Activated CD4-positive, alpha-beta memory T cell treated with anti-CD3 and anti-CD28 coated beads, Interleukin-2, amount 10 ng/mL, durations not matched to agents 7 days and 5 days (primary cell): ENCODE data around the gene FREM2. TPM values are rescaled to one million over a fixed set of nuclear protein-coding genes. Genes with fewer than 3 reads are reported as not detected.

Experiments used
- CTCF ChIA-PET: fragments of 350-600 bp; sonication (Branson Sonifier 250); formaldehyde crosslinking; loops from one replicate; lab custom pipeline; 2021; ENCODE audit warnings: antibody characterized with exemption, inconsistent platforms; lab: Charles Lee
- POLR2A ChIA-PET: fragments of 350-600 bp; sonication (Branson Sonifier 250); formaldehyde crosslinking; loops from one replicate; lab custom pipeline; 2021; ENCODE audit warnings: antibody characterized with exemption; lab: Charles Lee
- DNase-seq: peaks from one replicate; pipeline ENCODE4 v3.0.0-alpha.2; 2020
- H3K27ac Mint-ChIP-seq: one replicate; pipeline ENCODE4 v1.8.0; 2021; ENCODE audit warnings: mild to moderate bottlenecking, mixed read lengths
- H3K27me3 Mint-ChIP-seq: one replicate; pipeline ENCODE4 v1.8.0; 2021; ENCODE audit warnings: mixed read lengths
- H3K36me3 Mint-ChIP-seq: one replicate; pipeline ENCODE4 v1.8.0; 2021; ENCODE audit warnings: low read depth, mixed read lengths
- H3K4me1 Mint-ChIP-seq: one replicate; pipeline ENCODE4 v1.8.0; 2021; ENCODE audit warnings: mixed read lengths
- H3K4me3 Mint-ChIP-seq: one replicate; pipeline ENCODE4 v1.8.0; 2021; ENCODE audit warnings: mild to moderate bottlenecking, mixed read lengths
- H3K9me3 Mint-ChIP-seq: one replicate; pipeline ENCODE4 v1.8.0; 2021; ENCODE audit warnings: mixed read lengths
- total RNA-seq, 2 experiments: library from RNA; stranded (reverse); gene quantifications; one replicate each; pipeline ENCODE4 v1.2.3, GENCODE V29; 2021

Gene FREM2
- total RNA-seq, 2 experiments from 2014 or later, result not detected

DNA sequence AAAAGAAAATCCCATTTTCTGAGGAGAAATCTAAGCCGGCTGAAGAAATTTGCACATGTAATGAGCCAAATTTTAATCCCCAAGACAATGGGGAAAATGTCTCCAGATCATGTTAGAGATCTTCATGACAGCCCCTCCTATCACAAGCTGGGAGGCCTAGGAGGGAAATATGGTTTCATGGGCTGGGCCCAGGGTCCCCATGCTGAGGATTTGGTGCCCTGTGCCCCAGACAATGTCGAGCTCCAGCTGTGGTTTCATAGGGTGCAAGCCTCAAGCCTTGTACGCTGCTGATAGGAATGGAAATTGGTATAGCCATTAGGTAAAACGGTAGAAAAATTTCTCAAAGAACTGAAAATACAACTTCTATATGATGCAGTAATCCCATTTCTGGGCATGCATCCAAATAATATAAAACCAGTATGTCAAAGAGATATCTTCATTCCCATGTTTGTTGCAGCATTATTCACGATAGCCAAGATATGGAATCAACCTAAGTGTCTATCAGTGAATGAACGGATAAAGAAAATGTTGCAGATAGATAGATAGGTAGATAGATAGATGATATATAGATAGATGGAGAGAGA lies 19.3 kb upstream of the FREM2 start:
- no peaks in the 10 kb centered on the region for H3K27me3 Mint-ChIP-seq
- POLR2A ChIA-PET, result no interaction called here

GRCh38 chr13:38669234-38669964 lies 17.5 kb upstream of the FREM2 start:
- Mint-ChIP-seq H3K4me1 (no peaks in the 10 kb centered on the region), H3K9me3 (no peaks in the 10 kb centered on the region), H3K4me3 (no peak overlapping the region), H3K27ac (no peak overlapping the region), H3K36me3 (no peaks in the 10 kb centered on the region), H3K27me3 (no peaks in the 10 kb centered on the region)
- ChIA-PET CTCF (no interaction called here), POLR2A (no interaction called here)
- DNase-seq, result no peak

More for the DNA sequence above, 19.3 kb upstream of the FREM2 start:
- no peaks in the 10 kb centered on the region for H3K36me3 Mint-ChIP-seq
- no peaks in the 10 kb centered on the region for H3K9me3 Mint-ChIP-seq
- CTCF ChIA-PET, result no interaction called here
- no peaks in the 10 kb centered on the region for H3K4me1 Mint-ChIP-seq
- H3K27ac Mint-ChIP-seq, result no peak overlapping the region
- DNase-seq, result no peak
- H3K4me3 Mint-ChIP-seq, result no peak overlapping the region

DNA sequence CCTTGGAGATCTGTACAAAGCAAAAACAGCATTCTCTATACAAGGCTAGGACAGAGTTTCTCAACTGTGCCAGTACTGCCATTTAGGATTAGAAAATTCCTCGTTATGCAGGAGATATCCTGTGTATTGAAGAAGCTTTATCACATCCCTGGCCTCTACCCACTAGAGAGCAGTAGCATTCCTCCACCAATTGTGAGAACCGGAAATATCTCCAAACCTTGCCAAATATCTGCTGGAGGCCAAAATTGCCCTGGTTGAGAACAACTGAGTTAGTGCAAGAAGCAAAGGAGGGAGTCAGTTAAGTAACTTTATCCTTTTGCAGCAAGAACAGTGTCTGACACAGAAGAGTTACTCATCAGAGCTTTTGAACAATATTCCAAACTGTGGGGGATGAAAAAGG lies 16.2 kb upstream of the FREM2 start:
- Mint-ChIP-seq H3K4me3 (no peak overlapping the region), H3K4me1 (no peaks in the 10 kb centered on the region), H3K27me3 (no peaks in the 10 kb centered on the region), H3K9me3 (no peaks in the 10 kb centered on the region), H3K36me3 (no peaks in the 10 kb centered on the region), H3K27ac (no peak overlapping the region)
- ChIA-PET CTCF (no interaction called here), POLR2A (no interaction called here)
- DNase-seq, result no peak

DNA sequence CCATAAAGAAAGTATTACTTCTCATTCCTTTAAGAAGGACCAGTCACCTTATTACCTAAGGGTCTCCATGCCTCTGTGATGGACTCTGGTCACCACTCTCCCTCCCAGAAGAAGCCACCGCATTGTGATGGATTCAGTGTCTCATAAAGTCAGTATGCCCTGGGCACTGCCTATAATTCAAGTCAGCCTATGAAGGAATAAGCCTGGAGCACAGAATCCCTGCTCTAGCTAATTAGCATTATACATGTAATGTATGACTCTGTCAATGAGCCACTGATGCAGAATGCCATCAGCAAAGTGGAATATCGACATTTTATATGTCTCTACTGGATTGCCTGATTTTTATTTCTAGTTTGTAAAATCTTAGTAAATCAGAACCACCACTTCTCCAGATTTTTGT lies 14.9 kb upstream of the FREM2 start:
- no peak overlapping the region for H3K27ac Mint-ChIP-seq

DNA sequence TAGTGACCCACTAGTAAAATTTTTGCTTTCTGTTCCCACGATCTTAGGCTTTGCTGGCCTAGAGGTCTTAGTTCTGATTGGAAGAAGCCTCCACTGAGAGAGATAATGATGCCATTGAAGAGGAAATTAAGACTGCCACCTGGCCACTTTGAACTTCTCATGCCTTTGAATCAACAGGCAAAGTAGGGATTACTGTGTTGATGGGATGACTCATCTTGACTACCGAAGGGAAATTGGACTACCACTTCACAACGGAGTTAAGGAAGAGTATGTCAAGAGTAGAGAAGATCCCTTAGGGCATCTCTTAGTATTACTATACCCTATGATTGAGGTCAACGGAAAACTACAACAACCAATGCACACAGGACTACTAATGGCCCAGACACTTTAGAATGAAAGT lies 12.7 kb upstream of the FREM2 start:
- no peak for DNase-seq
- ChIA-PET CTCF (interaction anchor here (0.6 kb wide), 1 partner anchor 350 kb away, joined by 5 read pairs; no protein-coding TSS in a partner anchor), POLR2A (no interaction called here)
- Mint-ChIP-seq H3K4me3 (no peak overlapping the region), H3K9me3 (no peaks in the 10 kb centered on the region), H3K27me3 (no peaks in the 10 kb centered on the region), H3K4me1 (no peaks in the 10 kb centered on the region), H3K27ac (no peak overlapping the region), H3K36me3 (no peaks in the 10 kb centered on the region)

More for the DNA sequence above, 14.9 kb upstream of the FREM2 start:
- H3K4me1 Mint-ChIP-seq, result no peaks in the 10 kb centered on the region
- H3K36me3 Mint-ChIP-seq, result no peaks in the 10 kb centered on the region
- no peaks in the 10 kb centered on the region for H3K27me3 Mint-ChIP-seq
- ChIA-PET CTCF (no interaction called here), POLR2A (no interaction called here)
- no peaks in the 10 kb centered on the region for H3K9me3 Mint-ChIP-seq
- H3K4me3 Mint-ChIP-seq, result no peak overlapping the region
- DNase-seq, result no peak

DNA sequence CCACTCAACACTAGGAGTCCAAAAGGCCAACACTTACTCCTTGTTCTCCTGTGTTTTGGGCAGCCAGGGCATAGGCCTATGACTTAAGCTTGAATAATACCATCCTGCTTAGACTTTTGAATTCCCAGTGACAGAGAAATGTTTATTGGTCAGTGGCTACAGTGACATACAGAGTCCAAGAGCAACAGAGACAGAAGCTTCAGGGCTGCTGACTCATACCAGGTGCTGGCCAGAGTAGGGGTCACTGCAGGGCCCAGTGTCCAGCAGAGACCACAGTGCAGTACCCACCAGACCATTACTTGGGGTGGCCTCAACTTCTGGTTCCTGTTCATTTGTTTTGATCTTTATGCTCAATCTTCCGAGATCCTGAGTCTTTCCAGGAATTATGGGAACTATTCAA lies 6.0 kb upstream of the FREM2 start:
- H3K9me3 Mint-ChIP-seq, result no peaks in the 10 kb centered on the region
- no peak overlapping the region for H3K4me3 Mint-ChIP-seq
- POLR2A ChIA-PET, result no interaction called here
- H3K36me3 Mint-ChIP-seq, result no peaks in the 10 kb centered on the region
- no peak for DNase-seq
- H3K27me3 Mint-ChIP-seq, result peaks cover 6% of the 10 kb centered on the region
- CTCF ChIA-PET, result no interaction called here
- H3K4me1 Mint-ChIP-seq, result no peaks in the 10 kb centered on the region
- H3K27ac Mint-ChIP-seq, result no peak overlapping the region

GRCh38 chr13:38684714-38685113 lies 2.2 kb upstream of the FREM2 start:
- Mint-ChIP-seq H3K4me1 (no peaks in the 10 kb centered on the region), H3K36me3 (no peaks in the 10 kb centered on the region), H3K9me3 (no peaks in the 10 kb centered on the region), H3K27me3 (peaks cover 12% of the 10 kb centered on the region), H3K4me3 (no peak overlapping the region), H3K27ac (no peak overlapping the region)
- POLR2A ChIA-PET, result no interaction called here
- DNase-seq, result no peak
- CTCF ChIA-PET, result no interaction called here

GRCh38 chr13:38685431-38685830 lies 1.4 kb upstream of the FREM2 start:
- no peaks in the 10 kb centered on the region for H3K9me3 Mint-ChIP-seq
- no peak overlapping the region for H3K27ac Mint-ChIP-seq
- ChIA-PET CTCF (interaction anchor here (0.9 kb wide), 1 partner anchor 187 kb away, joined by 3 read pairs; no protein-coding TSS in a partner anchor), POLR2A (no interaction called here)
- no peaks in the 10 kb centered on the region for H3K4me1 Mint-ChIP-seq
- no peak overlapping the region for H3K4me3 Mint-ChIP-seq
- no peaks in the 10 kb centered on the region for H3K36me3 Mint-ChIP-seq
- no peak for DNase-seq
- H3K27me3 Mint-ChIP-seq, result peaks cover 12% of the 10 kb centered on the region

DNA sequence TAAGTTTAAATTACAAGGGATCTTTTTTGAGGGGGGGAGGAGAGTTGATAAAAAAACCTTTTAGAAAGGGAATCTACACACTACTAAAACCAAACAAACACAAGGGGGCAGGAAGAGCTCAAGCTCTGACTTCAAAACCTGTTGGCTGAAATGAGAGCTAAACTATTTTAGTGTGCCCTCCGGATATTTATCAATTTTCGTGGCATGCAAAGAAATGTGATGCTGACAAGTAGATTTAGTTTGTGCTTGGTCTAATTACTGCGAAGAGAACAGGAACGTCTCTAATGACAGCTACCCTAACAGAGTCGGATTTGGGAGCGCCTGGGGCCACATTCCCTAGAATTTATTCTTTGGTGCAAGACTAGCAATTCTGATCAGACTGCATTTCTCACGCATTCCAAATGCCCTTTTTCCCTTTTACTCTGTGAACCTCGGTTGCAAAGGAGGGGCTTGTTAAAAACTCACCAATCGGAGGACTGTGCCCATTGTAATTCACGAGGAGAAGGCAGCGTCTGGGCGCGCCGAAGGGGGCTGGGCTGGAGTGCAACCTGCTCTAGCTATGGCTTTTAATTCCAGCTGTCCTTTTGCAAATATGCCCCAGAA lies 802 bp upstream of the FREM2 start:
- Mint-ChIP-seq H3K9me3 (no peaks in the 10 kb centered on the region), H3K4me1 (no peaks in the 10 kb centered on the region), H3K36me3 (no peaks in the 10 kb centered on the region), H3K27ac (no peak overlapping the region), H3K4me3 (no peak overlapping the region), H3K27me3 (peaks cover 12% of the 10 kb centered on the region)
- CTCF ChIA-PET, result interaction anchor here (0.7 to 0.9 kb wide), 2 partner anchors 186 to 229 kb away, joined by 3 read pairs; no protein-coding TSS in a partner anchor
- DNase-seq, result no peak
- POLR2A ChIA-PET, result no interaction called here

DNA sequence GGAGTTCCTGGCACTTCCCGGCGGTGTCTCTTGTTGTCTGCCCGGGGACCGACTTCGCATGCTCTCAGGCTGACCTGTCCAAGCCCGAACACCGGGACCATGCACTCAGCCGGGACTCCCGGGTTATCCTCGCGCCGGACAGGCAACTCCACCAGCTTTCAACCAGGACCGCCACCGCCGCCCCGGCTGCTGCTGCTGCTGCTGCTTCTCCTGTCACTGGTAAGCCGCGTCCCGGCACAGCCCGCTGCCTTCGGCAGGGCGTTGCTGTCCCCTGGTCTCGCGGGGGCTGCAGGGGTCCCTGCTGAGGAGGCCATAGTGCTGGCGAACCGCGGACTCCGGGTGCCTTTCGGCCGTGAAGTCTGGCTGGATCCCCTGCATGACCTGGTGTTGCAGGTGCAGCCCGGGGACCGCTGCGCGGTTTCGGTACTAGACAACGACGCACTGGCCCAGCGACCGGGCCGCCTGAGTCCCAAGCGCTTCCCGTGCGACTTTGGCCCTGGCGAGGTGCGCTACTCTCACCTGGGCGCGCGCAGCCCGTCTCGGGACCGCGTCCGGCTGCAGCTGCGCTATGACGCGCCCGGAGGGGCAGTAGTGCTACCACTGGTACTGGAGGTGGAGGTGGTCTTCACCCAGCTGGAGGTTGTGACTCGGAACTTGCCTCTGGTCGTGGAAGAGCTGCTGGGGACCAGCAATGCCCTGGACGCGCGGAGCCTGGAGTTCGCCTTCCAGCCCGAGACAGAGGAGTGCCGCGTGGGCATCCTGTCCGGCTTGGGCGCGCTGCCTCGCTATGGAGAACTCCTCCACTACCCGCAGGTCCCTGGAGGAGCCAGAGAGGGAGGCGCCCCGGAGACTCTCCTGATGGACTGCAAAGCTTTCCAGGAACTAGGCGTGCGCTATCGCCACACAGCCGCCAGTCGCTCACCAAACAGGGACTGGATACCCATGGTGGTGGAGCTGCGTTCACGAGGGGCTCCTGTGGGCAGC lies 661 bp downstream of the FREM2 start:
- Mint-ChIP-seq H3K27me3 (peaks cover 12% of the 10 kb centered on the region), H3K4me3 (no peak overlapping the region), H3K36me3 (no peaks in the 10 kb centered on the region), H3K27ac (no peak overlapping the region), H3K4me1 (no peaks in the 10 kb centered on the region), H3K9me3 (no peaks in the 10 kb centered on the region)
- DNase-seq, result no peak
- ChIA-PET POLR2A (no interaction called here), CTCF (no interaction called here)

DNA sequence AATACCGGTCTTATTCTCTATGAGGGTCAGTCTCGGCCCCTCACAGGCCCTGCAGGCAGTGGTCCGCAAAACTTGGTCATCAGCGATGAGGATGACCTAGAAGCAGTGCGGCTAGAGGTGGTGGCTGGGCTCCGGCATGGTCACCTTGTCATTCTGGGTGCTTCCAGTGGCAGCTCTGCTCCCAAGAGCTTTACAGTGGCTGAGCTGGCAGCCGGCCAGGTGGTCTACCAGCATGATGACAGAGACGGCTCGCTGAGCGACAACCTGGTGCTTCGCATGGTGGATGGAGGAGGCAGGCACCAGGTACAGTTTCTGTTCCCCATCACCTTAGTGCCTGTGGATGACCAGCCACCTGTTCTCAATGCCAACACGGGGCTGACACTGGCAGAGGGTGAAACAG lies 1.8 kb downstream of the FREM2 start:
- peaks cover 12% of the 10 kb centered on the region for H3K27me3 Mint-ChIP-seq
- DNase-seq, result no peak
- POLR2A ChIA-PET, result no interaction called here
- no peak overlapping the region for H3K27ac Mint-ChIP-seq
- CTCF ChIA-PET, result no interaction called here
- no peaks in the 10 kb centered on the region for H3K36me3 Mint-ChIP-seq
- no peaks in the 10 kb centered on the region for H3K9me3 Mint-ChIP-seq
- no peaks in the 10 kb centered on the region for H3K4me1 Mint-ChIP-seq
- H3K4me3 Mint-ChIP-seq, result no peak overlapping the region

DNA sequence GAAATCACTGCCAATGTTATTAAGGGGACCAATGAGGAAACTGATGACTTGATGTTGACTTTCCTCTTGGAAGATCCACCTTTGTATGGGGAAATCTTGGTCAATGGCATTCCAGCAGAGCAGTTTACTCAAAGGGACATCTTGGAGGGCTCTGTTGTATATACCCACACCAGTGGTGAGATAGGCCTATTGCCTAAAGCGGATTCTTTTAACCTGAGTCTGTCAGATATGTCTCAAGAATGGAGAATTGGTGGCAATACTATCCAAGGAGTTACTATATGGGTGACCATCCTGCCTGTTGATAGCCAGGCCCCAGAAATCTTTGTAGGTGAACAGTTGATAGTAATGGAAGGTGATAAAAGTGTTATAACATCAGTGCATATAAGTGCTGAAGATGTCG lies 3.4 kb downstream of the FREM2 start:
- DNase-seq, result no peak
- H3K27ac Mint-ChIP-seq, result no peak overlapping the region
- H3K4me1 Mint-ChIP-seq, result no peaks in the 10 kb centered on the region
- H3K36me3 Mint-ChIP-seq, result no peaks in the 10 kb centered on the region
- ChIA-PET POLR2A (no interaction called here), CTCF (no interaction called here)
- H3K4me3 Mint-ChIP-seq, result no peak overlapping the region
- H3K27me3 Mint-ChIP-seq, result peaks cover 12% of the 10 kb centered on the region
- no peaks in the 10 kb centered on the region for H3K9me3 Mint-ChIP-seq

- Mint-ChIP-seq H3K4me3 (no peak overlapping the region), H3K4me1 (no peaks in the 10 kb centered on the region), H3K36me3 (no peaks in the 10 kb centered on the region), H3K9me3 (no peaks in the 10 kb centered on the region), H3K27me3 (peaks cover 2% of the 10 kb centered on the region), H3K27ac (no peak overlapping the region)
- ChIA-PET CTCF (no interaction called here), POLR2A (no interaction called here)
- DNase-seq, result no peak
Measured at GRCh38 chr13:38693168-38693567, 6.3 kb downstream of the FREM2 start.
